ENCODE measurements around the gene GLYATL1.

The GLYATL1 gene

DNA sequence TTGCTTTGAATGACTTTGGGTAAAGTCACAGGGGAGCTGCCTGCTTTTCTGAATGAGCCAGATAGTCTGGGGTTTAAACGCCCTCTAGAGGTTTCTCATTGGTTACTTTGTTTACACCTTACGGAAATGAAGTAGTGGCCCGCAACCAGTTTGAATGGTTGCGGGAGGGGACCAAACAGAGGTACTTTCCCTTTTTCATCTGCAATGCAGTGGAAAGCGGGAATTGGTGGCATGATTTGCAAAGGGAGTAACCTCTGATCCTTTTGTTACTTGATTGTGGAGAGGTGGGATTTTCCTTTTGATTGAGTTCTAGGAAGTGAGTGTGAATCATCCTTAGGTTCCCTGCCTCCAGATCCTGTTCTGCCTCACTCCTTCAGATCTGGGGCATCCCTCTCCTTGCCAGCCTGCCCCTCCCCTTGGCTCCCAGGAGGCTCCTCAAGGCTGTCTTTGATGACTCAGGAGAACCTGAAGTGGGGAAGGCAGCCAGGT, 15.9 kb upstream of the GLYATL1 start:
- peak in 41 of 42 donors; percentile 27 to 92 (median 66) for DNase-seq
- intact Hi-C loops (cut with DNase I) = no loop called here

GRCh38 chr11:58924230-58924629, 15.1 kb upstream of the GLYATL1 start:
- intact Hi-C loops (cut with DNase I) = no loop called here
- DNase-seq = no peak

DNA sequence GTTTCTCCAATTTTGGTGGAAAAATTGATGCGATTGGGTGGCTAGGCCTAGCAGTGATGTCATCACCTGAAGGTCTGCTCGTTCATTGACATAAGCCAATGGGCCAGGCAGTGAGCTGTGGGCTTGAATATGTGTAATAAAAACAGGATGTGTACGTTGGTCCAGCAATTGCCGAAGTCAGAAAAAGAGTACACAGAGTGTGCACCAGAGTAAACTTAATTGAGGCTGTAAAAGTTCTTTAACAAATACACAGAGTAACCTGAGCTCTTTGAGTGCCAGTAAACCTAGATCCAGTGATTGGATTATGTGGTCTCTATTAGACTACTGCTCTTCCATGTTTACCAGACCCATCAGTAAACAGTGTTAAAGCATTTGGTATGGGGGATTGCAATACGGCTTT, 13.0 kb upstream of the GLYATL1 start:
- DNase-seq = no peak
- intact Hi-C loops (cut with DNase I) = no loop called here

GRCh38 chr11:58926695-58927094, 12.6 kb upstream of the GLYATL1 start:
- intact Hi-C loops (cut with DNase I) = no loop called here
- no peak for DNase-seq

GRCh38 chr11:58927393-58928106, 11.7 kb upstream of the GLYATL1 start:
- intact Hi-C loops (cut with DNase I) = no loop called here
- DNase-seq = peak in 4 of 42 donors; percentile 6 to 20 (median 11)

DNA sequence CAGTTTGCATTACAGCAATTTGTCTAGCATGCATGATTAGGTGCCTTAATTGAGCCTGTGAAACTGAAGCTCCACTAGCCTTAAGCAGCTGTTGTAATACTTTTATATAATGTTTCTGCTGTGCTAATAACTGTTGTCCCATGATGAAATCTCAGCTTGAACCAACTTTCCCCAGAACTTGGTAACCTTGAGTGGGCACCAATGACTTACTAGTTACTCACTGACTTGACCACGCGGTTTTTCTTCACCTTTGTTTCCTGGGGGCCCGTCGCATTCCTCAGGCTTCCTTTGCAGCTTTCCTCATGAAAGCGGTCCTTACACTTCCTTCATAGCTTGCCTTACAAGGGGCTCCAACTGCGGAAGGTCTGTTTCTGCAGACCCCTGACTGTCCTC, 11.2 kb upstream of the GLYATL1 start:
- intact Hi-C loops (cut with DNase I) = no loop called here
- no peak for DNase-seq

GRCh38 chr11:58928691-58929090, 10.6 kb upstream of the GLYATL1 start:
- DNase-seq = no peak
- intact Hi-C loops (cut with DNase I) = no loop called here

DNA sequence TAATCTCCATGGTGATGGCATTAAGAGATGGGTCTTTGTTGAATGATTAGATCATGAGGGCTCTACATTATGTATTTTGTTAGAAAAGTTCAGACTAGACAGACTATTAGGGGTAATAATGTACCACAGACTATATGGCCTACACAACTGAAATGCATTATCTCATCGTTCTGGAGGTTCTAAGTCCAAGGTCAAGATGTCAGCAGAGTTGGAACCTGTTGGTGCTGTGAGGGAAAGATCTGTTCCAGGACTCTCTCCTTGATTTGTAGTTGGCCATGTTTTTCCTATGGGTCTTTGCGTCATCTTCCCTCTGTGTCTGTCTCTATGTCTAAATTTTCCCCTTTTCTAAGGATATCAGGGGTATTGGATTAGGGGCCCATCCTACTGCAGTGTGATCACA, 8.4 kb upstream of the GLYATL1 start:
- DNase-seq = no peak
- intact Hi-C loops (cut with DNase I) = no loop called here

GRCh38 chr11:58933661-58934060, 5.6 kb upstream of the GLYATL1 start:
- no peak for DNase-seq
- intact Hi-C loops (cut with DNase I) = no loop called here

- no peak for DNase-seq
- intact Hi-C loops (cut with DNase I) = no loop called here
Measured at GRCh38 chr11:58934945-58935513, 4.3 kb upstream of the GLYATL1 start.

DNA sequence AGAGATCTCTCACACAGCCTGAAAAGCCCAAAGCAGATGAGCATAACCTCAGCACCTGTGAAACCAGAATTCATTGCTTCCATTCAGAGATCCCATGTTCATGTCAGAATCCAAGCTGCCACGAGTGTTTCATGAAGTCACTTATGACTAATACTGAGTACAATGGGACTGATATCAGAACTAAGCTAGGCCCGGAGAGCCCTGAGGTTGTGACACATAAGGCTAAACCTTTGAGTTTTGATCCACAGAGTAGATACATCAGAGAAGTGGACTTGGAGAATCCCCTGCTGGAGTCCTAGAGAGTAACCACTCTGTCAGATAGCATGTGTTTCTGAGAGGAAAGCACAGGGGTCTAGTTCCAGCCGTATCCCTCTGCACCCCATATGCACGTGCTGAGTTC, 890 bp upstream of the GLYATL1 start:
- intact Hi-C loops (cut with DNase I) = no loop called here
- no peak for DNase-seq

- no peak for DNase-seq
- intact Hi-C loops (cut with DNase I) = no loop called here
Measured at GRCh38 chr11:58940028-58940427, 740 bp downstream of the GLYATL1 start.

GRCh38 chr11:58941838-58942237, 2.5 kb downstream of the GLYATL1 start:
- intact Hi-C loops (cut with DNase I) = no loop called here
- no peak for DNase-seq

- intact Hi-C loops (cut with DNase I) = no loop called here
- no peak for DNase-seq
Measured at GRCh38 chr11:58945663-58946062, 6.4 kb downstream of the GLYATL1 start.

DNA sequence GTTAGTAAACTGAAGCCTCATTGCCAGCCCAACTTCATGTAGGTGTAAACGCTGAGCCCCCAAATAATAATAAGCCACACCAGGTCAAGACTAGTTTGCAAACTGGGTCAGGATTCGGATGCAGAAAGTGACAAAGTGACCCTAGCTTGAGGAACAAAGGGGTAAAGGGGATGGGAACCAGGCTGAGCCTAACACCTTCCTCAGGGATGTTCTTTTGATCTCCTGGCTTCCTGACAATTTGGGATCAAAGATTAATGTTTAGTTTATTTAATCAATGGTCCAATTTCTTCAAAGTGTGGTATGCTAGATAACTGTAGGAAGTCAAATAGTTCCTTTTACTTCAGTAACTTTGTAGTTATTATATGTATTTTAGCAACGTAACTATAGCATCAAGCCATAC, 9.9 kb downstream of the GLYATL1 start:
- intact Hi-C loops (cut with DNase I) = no loop called here
- DNase-seq = no peak

DNA sequence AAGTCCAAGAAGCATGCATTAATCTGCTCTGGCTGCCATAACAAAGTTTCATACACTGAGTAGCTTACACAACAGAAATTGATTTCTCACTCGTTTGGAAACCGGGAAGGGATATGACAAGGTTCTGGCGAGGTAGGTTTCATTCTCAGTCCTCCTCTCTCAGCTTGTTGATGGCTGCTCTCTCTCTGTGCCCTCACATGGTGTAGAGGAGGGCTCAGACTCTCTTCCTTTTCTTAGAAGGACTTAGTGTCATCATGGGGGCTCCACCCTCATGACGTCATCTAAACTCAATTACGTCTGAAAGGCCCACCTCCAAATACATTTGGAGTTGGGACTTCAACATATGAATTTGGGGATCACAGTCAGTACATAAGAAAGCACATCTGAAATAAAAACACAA, 18.6 kb downstream of the GLYATL1 start:
- no peak for DNase-seq
- intact Hi-C loops (cut with DNase I) = no loop called here

DNA sequence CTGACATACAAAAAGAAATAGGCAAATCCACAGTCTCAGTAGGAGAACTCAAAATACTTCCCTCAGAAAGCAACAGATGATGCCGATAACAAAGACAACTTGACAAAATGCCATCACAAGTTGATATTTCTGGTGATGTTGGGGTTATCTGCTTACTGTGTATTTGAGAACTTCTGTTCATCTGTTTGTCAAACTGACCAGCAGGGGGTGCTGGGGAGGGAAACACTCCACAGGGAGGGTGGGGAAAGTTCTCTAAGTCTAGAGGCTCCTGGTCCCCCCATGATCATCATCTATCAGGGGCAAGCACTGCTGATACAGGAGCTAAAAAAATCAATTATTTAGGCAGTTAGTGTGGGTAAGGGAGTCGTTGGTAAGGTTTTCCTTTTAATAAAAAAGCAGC, 19.2 kb downstream of the GLYATL1 start:
- intact Hi-C loops (cut with DNase I) = no loop called here
- DNase-seq = peak in 18 of 42 donors; percentile 5 to 67 (median 24)

DNA sequence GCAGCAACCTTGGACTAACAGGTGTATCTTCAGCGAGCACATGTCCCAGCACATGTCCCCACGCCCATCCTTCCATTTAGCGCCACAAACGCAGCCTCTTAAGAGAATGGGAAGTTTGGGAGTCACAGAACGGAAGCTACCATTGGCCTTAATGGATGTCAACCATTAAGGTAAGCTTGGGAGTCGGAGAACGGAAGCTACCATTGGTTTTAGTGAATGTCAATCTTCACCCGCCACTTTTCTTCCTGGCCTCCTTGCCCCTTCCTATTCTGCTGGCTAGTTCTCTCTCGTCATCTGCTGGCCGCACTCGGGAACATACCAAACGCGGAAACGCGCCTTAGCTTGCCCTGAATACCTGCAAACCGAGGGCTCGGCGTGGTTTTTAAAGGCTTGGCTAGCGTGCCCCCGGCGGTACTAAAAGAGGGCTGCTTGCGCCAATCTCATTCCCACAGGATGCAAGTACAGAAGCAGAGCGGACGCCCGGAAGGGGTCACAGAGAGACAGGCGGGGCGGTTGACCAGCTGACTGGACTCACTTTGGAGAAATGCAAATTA, 24.3 kb downstream of the GLYATL1 start:
- DNase-seq = no peak

GRCh38 chr11:58965246-58965985, 26.1 kb downstream of the GLYATL1 start:
- intact Hi-C loops (cut with DNase I) = no loop called here
- DNase-seq = no peak

More for the DNA sequence above, 24.3 kb downstream of the GLYATL1 start:
- intact Hi-C loops (cut with DNase I) = no loop called here

DNA sequence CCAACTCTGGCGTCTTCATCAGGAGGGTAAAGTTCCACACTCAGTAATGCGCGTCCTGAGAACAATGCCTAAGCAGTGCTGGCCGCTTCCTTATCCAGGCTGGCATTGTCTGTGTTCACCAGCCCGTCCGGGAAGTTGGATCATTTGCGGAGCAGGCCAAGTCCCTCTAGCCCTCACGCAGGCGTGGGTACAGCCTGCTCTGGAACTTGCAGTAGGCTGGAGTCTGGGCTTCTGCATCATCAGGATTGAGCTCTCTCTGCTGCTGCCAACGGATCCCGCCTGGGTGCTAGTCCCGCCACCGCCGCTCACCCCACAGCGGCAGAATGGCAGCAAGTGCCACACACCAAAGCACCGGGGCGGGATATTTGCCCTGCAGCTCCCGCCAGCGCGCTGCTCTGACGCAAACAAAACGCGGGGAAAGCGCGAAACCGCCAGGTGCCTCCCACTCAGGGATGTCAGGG, 29.0 kb downstream of the GLYATL1 start:
- intact Hi-C loops (cut with DNase I) = no loop called here
- DNase-seq = peak in 24 of 42 donors; percentile 1 to 45 (median 12)

Data from head of caudate nucleus (tissue), 42 donors.